GM18511 (cell line): ENCODE data around the gene DCLK1.

ENCODE experiments used
- ATAC-seq: cut with Tn5 transposase; IDR thresholded peaks from one replicate; pipeline ENCODE4 v1.9.1; 2021; ENCODE audit warnings: mild to moderate bottlenecking, moderate library complexity; ENCODE audit not compliant: unreplicated experiment

The DCLK1 gene

DNA sequence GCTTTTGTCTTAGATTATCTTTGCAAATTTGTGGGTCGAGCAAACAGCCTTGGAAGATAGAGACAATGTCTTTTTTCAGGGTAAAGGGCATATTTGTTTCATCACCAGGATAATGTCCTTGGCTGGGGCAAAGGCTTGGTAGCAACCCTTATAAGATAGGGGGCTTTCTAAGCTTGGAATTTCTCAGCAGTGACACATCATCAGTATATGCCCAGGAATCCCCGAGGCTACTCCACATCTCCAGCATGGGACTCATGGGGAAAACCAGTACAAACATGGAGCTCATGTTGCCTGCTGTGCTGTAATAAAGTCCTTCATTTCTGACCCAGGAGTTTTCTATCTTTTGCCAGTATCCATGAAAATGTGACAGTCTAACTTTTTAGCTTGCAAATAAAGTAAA, 77.1 kb downstream of the DCLK1 start:
- ATAC-seq = no peak

DNA sequence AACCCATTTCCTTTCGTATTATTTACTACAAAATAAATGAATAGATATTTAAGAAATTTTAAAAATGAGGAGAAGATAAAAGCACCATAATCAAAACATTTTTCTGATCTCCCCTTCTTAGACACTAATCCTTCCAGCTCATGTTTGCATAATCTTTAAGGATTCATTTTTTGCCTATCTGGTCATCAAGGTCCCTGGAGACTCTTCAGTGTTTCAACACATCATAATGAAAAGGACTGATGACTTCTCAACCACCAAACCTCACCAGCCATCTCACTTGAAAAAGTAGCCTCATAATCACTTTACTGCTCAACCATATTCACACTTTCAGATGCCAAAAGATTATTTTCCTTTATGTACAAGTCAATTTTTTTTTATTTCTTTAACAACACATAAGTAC, 80.1 kb downstream of the DCLK1 start:
- no peak for ATAC-seq

DNA sequence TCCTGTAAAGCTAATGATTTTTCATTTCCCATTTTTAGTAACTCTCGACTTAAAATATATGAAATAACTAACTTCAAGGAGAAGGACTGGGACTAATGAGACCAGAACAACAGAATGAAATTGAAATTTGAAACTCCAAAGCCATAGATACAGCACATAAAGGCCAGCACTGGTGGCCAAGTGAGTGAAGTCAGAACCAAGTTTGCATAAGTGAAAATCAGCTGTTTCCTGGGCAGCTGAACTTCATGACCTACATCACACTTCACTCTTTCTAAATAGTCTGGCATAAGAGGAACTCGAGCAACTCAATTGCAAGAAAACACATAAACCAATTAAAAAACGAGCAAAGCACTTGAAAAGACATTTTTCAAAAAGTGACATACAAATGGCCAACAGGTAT, 84.5 kb downstream of the DCLK1 start:
- ATAC-seq = peak; percentile 55

DNA sequence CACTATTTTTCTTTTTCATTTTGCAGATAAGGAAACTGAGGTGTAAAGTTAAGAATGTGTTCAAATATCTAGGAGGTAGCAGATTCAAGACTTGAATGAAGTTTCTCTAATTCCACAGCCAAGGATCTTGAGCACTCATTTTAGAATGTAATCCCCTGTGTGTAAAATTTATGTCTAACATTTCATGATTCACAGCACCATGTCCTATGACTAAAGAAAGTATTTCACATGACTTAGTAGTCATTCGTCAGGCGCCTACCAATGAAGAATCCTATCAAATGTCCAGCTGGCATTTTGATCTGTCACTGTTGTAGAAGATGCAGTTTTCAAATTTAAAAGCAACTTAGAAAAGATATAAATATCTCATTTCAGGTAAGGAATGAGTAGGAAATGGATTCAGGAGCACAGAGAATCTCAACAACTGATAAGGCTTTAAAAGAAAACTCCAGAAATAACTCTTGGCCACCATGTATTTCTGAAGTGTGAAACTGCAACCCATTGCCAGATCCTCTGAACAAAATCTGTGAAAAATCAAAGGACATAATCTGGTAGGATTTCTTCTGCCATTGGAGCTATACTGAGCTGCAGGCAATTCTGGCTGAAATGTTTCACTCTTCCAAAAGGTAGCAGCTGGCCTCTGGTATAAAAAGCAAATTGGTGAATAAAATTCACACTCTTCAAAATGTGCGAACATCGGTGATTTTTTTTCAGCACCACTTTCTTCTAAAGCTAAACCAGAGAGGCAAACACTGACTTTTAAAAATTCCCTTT, 92.2 kb downstream of the DCLK1 start:
- no peak for ATAC-seq

DNA sequence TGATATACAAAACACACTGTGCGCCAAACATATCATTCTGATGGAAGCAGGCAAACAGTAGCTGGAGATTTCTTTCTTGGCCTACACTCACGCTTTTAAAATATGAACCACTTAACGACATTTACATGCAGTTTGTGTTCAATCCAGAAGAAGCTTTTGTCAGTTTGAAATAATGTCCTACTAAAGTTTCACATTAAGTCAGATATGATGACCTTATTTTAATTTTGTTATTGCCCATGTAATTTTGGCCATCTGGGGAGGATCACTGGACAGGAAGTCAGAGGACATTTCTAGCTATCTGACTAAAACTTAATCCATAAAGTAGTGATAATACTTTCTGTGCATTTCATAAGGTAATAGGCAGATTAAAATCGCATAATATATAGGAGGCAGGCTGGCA, 98.1 kb downstream of the DCLK1 start:
- ATAC-seq = no peak

DNA sequence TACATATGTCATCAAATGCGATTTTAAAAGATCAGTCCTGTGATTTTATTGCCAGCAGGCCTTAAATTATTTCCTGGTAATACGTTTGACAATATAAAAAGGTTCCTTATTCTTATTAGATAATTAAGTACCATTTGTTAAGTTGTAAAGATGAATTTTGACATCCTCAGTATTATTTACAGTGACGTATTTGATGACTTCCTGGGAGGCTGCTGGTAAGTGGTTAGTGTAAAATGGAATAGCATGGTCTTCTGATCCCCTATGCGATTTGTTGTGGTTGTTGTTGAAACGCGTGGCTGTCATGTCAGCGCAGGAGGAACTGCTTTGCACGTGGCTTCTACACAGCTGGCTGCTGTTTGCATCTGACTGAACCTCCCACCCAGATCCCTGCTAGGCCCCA, 99.7 kb downstream of the DCLK1 start:
- no peak for ATAC-seq

DNA sequence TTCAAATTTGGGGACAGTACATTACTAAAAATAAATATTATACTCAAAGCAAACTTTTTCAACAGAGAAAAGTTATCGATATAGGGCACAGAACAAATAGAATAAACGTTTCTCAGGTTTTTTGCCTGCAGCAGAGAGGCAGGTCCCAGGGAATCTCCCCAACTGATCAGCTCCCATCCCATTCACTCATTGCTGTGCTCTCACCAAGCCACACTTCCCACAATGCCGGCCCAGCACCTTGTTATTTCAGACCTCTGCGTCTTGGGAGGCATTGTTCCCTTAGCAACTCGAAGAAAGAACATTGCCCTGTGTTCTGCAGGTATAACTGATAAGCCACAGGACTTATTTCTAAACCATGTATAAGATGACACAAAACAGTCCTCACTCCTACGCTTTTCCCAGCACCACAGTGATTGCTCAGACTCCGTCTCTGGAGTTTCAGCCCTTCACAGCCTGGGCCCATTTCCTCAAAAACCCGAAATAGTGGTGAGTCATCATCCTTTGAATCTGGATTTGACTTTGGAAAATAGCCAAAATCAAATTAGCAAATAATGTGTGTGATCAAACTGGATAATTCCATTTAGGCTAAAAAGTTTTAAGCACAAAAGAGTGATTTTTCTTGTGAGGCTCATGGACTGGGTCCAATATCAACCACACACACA, 100.4 kb downstream of the DCLK1 start:
- no peak for ATAC-seq

DNA sequence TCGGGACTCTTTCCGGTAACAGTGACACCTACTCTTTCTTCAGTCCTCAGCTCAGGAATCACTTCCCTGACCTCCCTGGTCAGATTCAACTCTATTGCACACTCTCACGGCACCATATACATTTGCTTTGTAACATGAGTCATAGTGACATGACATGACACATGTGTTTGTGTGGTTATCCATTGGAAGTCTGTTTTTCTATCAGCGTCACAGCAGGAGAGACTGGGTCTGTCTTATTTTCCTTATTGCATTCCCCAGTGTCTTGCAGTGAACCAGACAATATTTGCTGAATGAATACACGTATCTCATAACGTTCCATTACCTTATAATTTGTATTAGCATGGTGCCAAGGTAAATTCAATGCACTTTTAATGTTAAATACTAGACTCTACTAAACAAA, 102.0 kb downstream of the DCLK1 start:
- ATAC-seq = no peak

DNA sequence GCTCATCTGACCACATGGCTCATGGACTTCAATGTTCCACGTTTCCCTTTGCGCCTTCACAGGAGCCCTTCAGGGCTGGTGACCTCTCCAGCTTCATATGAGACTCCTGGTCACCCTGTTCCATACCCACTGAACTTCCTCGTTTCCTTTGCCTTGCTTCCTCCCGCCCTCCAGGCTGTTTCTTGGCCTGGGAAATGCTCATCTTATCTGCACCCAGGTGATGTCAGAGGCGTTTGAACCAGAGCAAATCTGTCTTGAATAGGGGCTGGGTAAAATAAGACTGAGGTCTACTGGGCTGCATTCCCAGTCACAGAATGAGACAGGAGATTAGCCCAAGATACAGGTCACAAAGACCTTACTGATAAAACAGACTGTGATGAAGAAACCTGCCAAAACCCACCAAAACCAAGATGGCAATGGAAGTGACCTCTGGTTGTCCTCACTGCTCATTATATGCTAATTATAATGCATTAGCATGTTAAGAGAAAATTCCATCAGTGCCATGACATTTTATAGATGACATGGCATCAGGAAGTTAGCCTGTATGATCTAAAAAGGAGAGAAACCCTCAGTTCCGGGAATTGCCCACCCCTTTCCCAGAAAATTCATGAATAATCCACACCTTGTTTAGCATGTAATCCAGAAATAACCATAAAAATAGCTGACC, 102.7 kb downstream of the DCLK1 start:
- ATAC-seq = no peak

DNA sequence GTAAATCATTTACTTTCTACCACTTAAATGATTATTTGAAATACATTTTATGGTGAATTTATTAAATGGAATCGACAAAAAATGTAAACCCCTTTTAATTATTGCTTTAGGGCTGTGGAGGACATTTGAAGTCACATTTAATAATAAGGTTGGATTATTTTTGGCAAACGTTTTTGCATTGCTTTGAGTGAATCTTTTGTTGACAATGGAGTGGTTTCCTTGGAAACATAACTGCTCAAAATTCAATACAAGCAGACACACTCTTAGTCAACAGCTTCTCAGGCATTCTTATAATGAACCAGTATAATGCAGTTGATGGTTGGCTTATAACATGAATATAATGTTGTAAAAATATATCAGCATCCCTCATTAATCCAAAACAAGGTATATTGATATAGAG, 104.7 kb downstream of the DCLK1 start:
- no peak for ATAC-seq

DNA sequence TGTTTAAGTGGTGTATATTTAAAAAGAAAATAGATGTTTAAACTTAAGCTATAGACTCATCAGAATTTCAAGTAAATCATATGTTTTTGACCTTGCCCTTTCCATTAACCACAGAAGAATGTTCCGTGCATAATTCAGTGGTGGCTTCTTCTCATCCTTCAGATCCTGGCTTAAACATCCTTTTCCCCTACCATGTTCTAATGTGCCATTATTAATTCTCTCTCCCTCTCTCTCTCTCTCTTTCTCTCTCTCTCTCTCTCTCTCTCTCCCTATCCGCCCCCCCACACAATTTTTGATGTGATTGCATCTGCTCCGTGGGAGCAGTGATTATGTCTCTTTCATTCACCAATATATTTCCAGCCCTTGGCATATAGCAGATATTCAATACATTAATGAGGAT, 116.4 kb downstream of the DCLK1 start:
- ATAC-seq = no peak

DNA sequence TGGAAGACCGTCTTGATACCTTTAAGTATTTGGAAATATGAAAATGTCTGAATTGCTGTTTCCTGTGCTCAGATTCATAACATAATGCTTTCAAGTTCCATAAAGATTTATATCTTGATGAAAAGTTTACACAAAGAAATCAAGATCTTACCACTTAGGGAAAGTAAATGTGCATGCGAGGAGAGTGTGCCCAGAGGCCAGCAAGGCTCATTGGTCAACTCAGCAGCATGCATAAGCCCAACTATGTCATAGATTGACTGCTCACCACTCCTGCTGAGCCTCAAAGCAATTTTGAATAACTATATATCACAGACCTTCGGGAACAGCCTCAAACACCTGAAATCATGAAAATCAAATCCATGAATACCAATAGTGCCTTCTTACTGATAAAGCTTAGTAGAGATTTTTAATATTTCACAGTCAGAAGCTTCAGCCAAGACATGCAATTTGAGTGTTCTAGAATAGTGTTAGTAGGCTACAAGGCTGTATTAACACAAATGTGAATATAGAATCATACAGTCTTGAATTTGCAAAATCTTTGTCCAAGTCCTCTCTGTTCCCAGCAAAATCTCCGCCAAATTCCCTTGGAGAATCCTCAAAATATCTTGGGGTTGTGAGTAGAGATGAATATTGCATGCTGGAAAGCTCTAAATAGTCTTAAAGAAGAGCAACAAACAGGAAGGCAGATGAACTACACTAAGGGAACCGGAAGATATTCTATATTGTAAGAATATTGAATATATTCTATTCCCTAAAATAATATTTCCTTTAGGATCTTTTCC, 124.1 kb downstream of the DCLK1 start:
- no peak for ATAC-seq

DNA sequence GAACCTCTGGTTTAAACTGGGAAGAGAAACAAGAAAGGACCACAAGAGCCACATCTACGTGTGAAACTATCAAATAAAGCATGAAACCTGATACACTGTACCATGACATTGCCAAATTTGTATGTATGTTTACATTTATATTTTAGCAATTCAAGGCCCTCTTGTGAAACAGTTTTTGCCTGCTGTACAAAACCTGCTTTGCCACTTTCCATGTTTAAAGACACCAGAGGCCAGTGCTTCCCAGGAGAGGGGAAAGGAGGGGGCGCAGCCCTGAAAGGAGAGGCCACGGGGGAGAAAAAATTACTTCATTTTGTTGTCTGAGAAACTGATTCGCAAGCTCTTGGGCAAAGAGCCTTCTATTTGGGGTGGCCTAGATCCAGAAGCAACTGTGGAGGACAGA, 124.8 kb downstream of the DCLK1 start:
- no peak for ATAC-seq

DNA sequence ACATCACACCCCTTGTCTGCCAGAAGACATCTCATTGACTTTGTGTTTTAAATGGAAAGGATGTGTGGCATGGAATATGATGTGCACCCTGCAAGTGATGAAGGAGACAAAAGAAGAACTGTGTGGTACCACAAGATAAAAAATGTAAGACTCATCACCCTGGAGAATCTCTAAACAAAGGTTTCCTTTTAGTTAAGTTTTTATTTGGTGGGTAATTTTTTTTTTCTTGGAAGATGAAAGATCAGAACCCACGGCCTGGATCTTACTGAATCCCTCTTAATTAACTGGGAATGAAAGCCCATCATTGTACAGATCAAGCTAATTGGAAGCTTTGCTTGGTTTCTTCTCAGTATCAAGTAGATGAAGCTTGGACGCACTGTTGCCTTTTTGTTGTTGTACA, 129.6 kb downstream of the DCLK1 start:
- no peak for ATAC-seq

DNA sequence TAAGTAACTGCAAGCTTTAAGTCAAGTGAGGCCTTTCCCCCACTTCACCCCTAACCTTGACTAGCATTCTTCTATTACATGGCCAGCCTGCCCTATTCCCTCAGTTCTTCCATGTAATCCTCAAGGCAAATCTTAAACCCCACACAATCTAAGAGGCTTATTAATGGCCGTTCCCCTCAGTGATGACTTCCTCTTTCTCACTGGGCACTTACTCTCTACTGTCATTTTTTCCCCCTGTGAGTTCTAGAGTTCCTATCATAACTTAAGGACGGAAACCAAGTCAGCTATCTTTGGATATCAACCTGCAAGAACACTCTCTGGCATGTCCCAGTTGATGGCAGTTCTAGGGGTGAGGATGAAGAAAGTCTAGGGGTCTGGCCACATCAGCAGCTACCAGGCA, 131.2 kb downstream of the DCLK1 start:
- ATAC-seq = no peak

DNA sequence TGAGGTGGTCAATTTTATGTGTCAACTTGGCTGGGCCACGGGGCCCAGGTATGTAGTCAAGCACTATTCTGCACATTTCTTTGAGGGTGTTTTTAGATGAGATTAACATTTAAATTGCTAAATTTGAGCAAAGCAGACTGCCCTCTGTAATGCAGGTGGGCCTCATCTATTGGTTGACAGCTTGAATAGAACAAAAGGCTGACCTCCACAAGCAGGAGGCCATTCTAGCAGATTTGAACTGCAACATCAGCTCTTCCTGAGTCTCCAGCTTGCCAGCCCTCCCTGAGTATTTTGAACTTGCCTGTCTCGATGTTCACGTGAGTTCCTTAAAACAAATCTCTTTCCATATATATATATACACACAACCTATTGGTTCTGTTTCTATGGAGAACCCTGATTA, 134.8 kb downstream of the DCLK1 start:
- ATAC-seq = no peak

DNA sequence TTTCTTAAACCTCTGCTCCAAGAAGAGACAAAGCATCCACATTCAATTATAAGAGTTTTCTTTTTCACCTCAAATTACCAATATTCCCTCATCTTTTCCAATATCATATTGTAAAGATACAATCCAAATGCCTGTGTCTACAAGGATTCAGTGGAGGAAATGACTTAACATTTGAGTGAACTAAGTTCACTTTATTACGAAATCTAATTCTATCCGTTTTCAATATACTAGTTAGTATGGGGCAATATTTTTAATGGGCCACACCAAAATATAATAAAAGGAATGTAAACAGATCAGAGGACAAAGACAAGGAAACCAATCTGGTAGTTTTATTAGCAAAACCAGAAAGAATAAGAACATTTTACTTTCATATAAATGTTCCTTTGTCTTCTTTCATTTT, 136.0 kb downstream of the DCLK1 start:
- ATAC-seq = no peak

DNA sequence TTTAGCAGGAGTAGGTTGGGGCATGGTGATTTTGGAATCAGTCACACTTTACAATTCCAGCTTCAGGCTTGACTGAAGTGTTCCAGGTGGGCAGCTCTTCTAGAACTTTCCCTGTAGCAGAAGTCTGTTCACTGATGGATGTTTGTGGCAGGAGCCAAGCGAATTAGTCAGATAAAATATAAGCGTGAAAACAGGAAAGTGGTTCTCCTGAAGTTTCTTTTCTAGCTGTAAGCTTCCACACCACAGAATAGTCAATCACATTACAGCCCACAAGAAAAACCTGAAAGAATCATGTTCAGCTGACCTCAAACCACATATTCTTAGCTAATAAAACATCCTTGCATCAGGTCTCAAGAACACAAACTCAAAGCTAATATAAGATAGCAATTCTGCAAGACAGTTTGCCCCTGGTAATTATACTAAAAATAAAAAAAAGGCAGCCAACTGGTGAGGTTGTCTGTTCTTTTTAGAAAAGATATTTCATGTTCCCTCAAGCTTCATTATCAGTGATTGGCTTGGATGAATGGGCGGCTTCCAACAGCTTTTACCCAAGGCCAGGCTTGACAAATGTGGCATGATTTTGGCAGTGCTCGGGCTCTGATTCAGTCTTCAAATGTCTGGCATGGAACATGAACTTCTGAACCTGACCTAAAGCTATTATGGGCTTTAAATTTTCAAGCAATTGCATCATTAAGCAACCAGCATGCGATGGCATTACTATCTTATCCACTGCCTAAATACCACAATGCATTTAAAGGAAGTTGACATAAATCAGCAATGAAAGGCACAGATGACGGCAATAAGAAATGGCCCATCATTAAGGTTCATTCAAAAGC, 136.8 kb downstream of the DCLK1 start:
- no peak for ATAC-seq

DNA sequence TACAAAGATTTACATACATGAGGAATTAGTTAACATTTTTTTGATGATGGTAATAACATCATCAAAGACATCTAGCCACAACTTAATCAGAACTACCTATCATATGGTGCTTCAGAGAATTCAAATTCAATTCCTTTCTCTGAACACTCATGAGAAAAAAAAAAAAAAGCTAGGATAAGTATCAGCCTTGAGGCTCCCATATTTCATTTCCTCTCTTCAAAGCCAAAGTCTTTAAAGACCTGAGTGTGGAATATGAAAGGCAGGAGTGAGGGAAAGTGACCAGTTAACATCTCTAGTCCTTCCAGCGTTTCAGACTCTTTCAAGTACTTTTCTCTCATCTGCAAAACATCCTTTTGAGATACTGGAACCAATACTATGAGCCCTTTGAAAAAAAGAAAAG, 137.5 kb downstream of the DCLK1 start:
- ATAC-seq = no peak

DNA sequence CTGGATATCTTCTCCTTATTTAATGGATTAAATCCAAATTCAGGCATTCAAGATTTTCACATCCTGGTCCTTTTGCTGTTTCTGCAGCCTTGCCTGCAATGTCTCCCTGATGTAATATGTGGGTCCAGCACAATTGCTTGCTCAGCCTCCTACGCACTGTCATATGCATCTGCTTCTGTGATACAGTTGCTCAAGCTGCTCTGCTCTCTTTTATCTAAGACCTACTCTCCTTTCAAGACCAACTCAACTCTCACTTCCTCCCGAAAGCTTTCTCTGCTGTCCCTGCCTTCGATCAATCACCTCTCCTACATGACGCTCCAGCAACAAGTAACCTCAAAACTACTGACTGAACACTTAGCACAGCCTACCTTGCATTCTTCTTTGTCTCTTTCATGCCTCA, 138.2 kb downstream of the DCLK1 start:
- ATAC-seq = no peak

DNA sequence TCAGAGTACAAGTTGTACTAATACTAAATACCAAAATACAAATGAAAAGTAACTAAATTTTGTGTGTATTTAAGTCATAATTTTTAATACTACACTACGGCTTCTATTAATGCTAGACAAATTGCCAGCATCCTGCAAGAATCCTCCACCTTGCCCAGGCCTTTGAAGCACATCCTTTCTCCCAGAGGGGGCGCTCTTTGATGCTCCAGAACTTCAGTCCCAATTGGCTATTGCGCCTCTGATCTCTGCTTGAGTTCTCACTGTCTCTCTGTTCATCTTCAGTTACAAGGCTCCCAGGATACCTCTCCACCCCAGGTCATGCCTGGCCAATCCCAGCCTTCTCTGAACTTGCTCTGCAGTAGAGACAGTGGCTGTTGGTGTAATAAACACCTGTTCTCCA, 141.0 kb downstream of the DCLK1 start:
- ATAC-seq = no peak
